ENCODE data around the gene WWOX.

Gene WWOX

DNA sequence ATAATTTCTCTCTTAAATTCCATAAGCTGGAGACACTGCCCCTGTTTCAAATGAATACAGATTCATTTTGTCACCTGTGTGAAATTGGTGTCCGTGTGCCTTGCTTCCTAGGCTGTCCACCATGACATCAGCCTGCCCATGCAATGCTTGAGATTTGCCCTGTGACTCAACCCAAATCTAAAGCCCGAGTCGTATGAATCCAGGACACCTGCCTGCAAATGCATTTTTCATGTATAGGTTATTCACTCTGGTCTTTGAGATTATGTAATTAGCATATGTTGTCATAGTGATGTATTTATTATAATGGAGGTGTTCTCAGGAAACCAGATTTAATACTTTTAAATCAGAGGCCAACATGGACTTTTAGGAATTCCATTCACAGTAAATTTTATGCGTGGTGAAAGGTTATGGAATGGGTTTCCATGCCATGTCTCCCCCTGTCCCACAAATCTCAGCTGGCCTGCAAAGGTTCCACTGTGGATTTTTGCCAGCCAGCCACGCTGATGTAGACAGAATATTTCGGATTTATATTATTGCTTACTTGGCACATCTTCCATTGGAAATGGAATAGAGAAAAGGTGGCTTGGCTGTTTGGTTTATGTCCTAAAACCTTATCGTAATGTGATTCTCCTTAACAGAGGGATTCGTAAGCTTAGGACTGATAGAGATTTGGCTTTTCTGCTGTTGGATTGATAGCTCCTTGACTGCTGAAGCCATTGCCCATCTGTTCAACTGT is 551.1 kb downstream of the WWOX start:
- Mint-ChIP-seq H3K4me3 (no peak overlapping the region), H3K4me1 (no peaks in the 10 kb centered on the region), H3K27me3 (no peaks in the 10 kb centered on the region), H3K9me3 (no peaks in the 10 kb centered on the region), H3K36me3 (peaks cover 4% of the 10 kb centered on the region), H3K27ac (no peak overlapping the region)
- DNase-seq (ENCODE audit: low spot score in 2 of 2) (no peak), ATAC-seq (ENCODE audit: low read depth) (no peak)

DNA sequence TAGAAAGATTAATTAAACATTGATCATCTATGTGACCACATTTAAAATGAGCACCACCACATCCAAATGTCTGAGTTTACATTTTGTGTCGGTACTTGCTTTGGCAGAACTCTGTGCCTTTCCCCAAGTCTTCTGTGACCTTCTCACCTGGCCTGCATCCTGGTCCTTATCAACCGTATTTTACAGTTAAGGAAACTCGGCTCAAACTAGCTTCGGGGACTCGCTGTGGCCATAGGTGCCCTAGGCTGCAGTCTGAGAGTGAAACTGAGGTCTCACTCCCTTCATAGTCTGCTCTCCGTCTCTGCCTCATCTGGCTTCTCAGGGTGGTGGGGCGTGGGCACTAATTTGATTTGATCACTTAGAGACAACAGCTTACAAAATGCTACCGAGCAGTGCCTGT is 555.5 kb downstream of the WWOX start:
- Mint-ChIP-seq H3K36me3 (no peaks in the 10 kb centered on the region), H3K4me1 (peaks cover 2% of the 10 kb centered on the region), H3K27ac (no peak overlapping the region), H3K27me3 (no peaks in the 10 kb centered on the region), H3K4me3 (no peak overlapping the region), H3K9me3 (no peaks in the 10 kb centered on the region)
- DNase-seq (ENCODE audit: low spot score in 2 of 2) (no peak), ATAC-seq (ENCODE audit: low read depth) (no peak)

DNA sequence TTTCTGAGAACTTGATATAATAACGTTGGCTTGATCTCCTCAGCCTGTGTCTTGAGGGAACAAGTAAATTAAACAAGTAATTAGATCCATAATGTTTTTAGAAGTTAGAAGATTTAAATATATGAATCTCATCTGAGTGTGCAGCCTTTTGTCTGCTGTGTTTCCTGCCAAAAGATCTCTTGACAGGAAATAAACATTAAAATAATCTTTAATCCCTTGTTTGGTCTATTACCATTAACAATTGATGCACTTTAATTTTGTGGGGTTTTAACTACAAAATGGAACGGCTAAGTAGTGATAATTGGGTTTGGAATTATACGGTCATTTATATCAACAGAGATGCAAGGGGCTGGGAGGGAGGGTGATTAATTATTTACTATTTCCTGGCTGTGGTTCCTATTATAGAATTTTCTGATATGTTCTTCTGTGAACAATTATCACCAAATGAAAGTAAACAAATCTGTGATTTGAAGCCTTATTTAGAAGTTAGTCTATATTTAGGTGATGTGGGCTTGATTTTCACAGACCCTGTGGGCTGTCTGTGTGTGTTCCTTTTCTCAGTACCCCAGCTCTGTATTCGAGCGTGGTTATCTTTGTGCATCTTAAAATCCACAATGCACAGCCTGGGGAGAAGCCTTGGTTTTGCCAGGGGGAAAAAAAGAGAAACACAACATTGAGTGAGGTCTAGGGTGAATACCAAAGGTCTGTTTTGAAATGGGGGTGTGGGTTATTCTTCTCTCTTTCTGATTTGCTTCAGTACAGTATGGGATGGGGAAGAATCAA is 556.1 kb downstream of the WWOX start:
- DNase-seq (ENCODE audit: low spot score in 2 of 2) (no peak), ATAC-seq (ENCODE audit: low read depth) (no peak)
- Mint-ChIP-seq H3K4me1 (peaks cover 2% of the 10 kb centered on the region), H3K4me3 (no peak overlapping the region), H3K36me3 (no peaks in the 10 kb centered on the region), H3K27me3 (no peaks in the 10 kb centered on the region), H3K27ac (no peak overlapping the region), H3K9me3 (no peaks in the 10 kb centered on the region)

DNA sequence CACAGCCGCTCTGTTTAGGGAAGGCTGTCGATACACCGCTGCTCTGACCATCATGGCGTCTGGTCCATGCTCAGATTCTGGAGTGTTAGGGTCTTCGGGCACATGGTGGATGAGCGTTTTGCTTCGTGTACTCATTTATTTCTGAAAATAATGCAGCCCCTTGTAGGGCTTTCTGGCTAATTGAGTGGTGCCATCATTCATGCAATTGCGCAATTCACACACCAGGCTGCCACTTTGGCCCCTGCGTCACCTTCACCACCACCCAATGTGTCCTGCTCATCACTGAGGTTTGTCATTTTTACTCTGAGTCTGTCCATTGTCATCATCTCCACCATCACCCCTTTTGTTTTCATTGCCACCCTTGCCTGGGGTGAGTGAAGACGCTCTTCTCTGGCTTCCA is 557.4 kb downstream of the WWOX start:
- DNase-seq (ENCODE audit: low spot score in 2 of 2), result no peak
- Mint-ChIP-seq H3K9me3 (no peaks in the 10 kb centered on the region), H3K4me1 (peaks cover 2% of the 10 kb centered on the region), H3K27me3 (peaks cover 2% of the 10 kb centered on the region), H3K27ac (no peak overlapping the region), H3K4me3 (no peak overlapping the region), H3K36me3 (no peaks in the 10 kb centered on the region)
- no peak for ATAC-seq (ENCODE audit: low read depth)

DNA sequence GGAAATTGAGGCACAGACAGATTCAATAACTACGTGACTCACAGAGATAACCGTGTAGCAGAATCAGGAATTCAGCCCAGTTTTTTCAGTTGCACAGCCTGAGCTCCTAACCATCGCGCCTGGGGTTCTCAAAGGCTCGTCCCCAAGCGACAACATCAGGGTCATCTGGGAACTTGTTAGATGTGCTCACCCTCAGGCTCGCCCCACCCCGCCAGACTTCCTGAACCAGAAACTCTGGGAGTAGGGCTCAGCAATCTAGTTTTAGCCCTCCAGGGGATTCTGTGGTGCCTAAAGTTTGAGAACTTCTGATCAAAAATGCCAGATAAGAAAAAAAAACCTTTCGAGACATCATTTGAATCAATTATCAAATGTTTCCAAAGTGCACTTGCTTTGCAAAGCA is 559.8 kb downstream of the WWOX start:
- Mint-ChIP-seq H3K27me3 (peaks cover 3% of the 10 kb centered on the region), H3K9me3 (no peaks in the 10 kb centered on the region), H3K4me3 (no peak overlapping the region), H3K36me3 (no peaks in the 10 kb centered on the region), H3K4me1 (peaks cover 2% of the 10 kb centered on the region), H3K27ac (no peak overlapping the region)
- DNase-seq (ENCODE audit: low spot score in 2 of 2) (no peak), ATAC-seq (ENCODE audit: low read depth) (no peak)

DNA sequence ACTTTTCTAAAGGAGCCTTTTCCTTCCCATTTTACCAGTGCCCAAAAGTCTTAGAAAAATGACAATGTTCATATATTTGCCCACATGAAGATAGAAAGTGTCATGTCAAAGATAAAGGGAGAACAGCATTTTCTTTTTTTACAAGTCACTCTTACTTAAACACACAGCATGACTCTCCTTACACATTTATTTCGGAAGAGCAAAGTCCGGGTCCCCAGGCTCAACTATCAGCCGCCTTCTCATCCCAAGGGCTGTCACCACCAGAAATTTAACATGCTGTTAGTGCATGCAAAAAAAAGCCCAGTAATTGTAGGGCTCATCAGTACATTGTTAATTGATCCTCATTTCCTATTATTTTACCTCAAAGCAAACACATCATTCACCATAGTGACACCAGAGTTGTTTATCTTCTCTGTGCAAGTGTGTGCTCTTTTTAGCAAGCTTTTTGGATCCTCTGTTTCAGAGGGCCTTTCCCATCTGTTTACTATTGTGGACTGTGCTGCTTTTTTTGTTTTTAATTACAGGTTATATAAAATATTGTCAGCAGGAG is 560.3 kb downstream of the WWOX start:
- Mint-ChIP-seq H3K4me1 (peaks cover 2% of the 10 kb centered on the region), H3K27ac (no peak overlapping the region), H3K9me3 (no peaks in the 10 kb centered on the region), H3K4me3 (no peak overlapping the region), H3K36me3 (no peaks in the 10 kb centered on the region), H3K27me3 (peaks cover 3% of the 10 kb centered on the region)
- DNase-seq (ENCODE audit: low spot score in 2 of 2) (no peak), ATAC-seq (ENCODE audit: low read depth) (no peak)

DNA sequence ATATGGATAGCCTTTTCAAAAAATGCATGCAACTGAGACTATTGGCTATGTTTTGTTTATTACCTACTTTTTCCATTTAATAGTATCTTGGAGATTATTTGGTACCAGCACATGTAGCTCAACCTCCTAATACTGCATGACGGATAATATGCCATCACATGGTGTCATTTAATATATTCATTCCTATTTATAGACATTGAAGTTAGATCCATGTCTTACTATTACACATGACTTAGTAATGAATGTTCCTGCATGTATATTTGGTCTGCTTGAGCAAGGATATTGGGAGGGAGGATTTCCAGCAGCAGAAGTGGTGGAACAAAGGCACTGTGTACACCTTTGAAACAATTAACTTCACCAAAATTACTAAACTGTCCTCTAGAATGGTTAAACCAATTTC is 561.3 kb downstream of the WWOX start:
- no peak overlapping the region for H3K27ac Mint-ChIP-seq
- no peaks in the 10 kb centered on the region for H3K9me3 Mint-ChIP-seq
- DNase-seq (ENCODE audit: low spot score in 2 of 2) (no peak), ATAC-seq (ENCODE audit: low read depth) (no peak)
- no peaks in the 10 kb centered on the region for H3K36me3 Mint-ChIP-seq
- peaks cover 3% of the 10 kb centered on the region for H3K27me3 Mint-ChIP-seq
- H3K4me1 Mint-ChIP-seq, result peaks cover 2% of the 10 kb centered on the region
- no peak overlapping the region for H3K4me3 Mint-ChIP-seq

DNA sequence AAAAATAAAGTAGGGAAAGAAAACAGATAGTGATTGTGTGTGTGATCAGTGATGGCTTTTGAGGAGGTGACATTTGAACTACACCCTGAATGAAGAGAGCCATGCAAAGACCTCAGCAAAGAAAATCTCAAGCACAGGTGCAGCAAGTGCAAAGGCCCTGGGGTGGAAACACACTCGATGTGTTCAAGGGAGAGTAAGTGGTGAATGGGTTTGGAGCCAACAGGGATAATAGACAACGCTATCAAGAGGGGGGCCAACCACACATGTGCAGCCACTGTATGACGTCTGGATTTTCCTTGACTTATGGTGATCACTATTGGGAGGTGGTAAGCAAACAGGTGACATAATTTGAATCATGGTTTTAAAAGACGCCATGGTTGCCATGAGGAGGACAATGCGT is 564.2 kb downstream of the WWOX start:
- DNase-seq (ENCODE audit: low spot score in 2 of 2) (no peak), ATAC-seq (ENCODE audit: low read depth) (no peak)
- Mint-ChIP-seq H3K27ac (no peak overlapping the region), H3K27me3 (peaks cover 3% of the 10 kb centered on the region), H3K4me3 (no peak overlapping the region), H3K36me3 (no peaks in the 10 kb centered on the region), H3K4me1 (peaks cover 5% of the 10 kb centered on the region), H3K9me3 (no peaks in the 10 kb centered on the region)

DNA sequence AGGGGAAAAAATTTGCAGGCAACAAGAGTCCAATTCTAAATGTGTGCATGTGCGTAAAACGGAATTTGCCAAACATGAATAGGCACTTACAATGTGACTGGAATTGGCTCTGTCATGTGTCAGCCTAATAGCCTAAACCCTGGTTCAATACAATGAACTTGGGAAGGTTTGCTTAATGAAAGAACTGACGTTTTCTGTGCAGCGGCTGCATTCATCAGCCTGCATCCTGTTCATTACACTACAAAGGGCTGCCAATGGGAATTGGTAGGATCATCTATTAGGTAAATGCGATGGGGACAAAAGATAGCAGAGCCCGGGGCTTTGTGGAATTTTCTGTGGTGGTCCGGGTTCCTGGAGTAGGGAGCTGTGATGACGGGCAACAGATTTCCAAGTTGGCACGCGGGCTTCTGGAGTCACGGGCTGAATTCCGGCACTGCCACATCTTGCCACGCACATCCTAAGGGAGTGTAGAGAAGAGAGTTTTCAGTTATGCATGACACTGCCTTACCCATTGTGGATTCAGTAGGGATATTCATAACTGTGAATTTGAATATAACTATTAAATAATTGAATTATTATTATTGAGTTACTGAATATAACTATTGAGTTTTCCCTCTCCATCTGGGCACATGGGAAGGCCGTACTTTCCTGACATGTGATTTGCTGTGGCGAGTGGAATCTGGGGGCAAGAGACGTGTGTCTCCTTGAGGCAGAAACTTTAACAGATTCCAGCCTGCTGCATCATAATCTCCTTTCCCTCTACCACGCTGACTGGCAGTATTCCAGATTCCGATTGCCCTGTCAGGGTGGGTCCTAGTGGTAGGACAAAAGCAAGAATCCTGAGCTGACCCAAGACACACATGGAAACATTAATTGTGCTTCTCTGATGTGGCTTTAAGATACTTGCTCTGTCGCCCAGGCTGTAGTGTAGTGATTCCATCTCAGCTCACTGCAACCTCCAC is 565.6 kb downstream of the WWOX start:
- H3K27me3 Mint-ChIP-seq, result peaks cover 3% of the 10 kb centered on the region
- no peak for DNase-seq (ENCODE audit: low spot score in 2 of 2)
- no peak overlapping the region for H3K4me3 Mint-ChIP-seq
- no peaks in the 10 kb centered on the region for H3K36me3 Mint-ChIP-seq
- H3K9me3 Mint-ChIP-seq, result no peaks in the 10 kb centered on the region
- H3K4me1 Mint-ChIP-seq, result peaks cover 2% of the 10 kb centered on the region
- ATAC-seq (ENCODE audit: low read depth), result no peak
- H3K27ac Mint-ChIP-seq, result no peak overlapping the region

DNA sequence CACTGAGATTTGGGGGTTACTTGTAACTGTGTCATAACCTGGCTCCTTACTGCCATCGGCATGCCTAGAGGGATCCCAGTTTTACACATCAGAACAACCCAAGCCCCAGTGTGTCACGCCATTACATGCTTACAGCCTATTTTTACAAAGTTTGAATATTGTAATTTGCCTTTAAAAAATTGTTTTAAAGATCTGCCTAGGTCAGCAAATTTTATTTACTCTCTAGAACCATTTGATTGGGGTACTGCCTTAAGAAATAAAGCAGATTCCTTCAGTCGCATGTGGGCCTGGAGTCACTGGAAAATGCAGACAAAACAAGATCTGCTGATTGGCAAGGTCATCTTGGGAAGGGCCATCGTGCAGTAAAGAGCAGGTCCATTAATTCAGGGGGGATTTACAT is 566.9 kb downstream of the WWOX start:
- no peak overlapping the region for H3K27ac Mint-ChIP-seq
- H3K4me1 Mint-ChIP-seq, result peaks cover 2% of the 10 kb centered on the region
- H3K4me3 Mint-ChIP-seq, result no peak overlapping the region
- ATAC-seq (ENCODE audit: low read depth) (no peak), DNase-seq (ENCODE audit: low spot score in 2 of 2) (no peak)
- H3K36me3 Mint-ChIP-seq, result no peaks in the 10 kb centered on the region
- H3K27me3 Mint-ChIP-seq, result peaks cover 3% of the 10 kb centered on the region
- no peaks in the 10 kb centered on the region for H3K9me3 Mint-ChIP-seq

DNA sequence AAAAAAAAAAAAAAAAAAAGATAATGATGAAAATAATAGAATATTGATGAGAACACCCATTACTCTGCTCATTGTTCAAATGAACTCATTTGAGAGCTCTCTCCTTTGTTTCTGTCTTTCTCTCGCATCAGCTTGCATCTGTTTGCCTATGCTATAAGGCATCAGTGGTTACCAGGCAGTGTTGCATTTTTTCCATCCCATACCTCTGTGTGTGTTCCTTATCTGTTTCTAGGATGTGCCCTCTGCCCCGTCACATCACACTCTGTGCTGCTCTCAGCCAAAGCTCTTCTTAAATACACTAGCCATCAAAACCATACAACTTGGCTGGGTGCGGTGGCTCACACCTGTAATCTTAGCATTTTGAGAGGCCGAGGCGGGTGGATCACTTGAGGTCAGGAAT is 568.2 kb downstream of the WWOX start:
- Mint-ChIP-seq H3K9me3 (no peaks in the 10 kb centered on the region), H3K27ac (no peak overlapping the region), H3K4me1 (peaks cover 2% of the 10 kb centered on the region), H3K4me3 (no peak overlapping the region), H3K36me3 (no peaks in the 10 kb centered on the region), H3K27me3 (no peaks in the 10 kb centered on the region)
- DNase-seq (ENCODE audit: low spot score in 2 of 2) (no peak), ATAC-seq (ENCODE audit: low read depth) (no peak)

DNA sequence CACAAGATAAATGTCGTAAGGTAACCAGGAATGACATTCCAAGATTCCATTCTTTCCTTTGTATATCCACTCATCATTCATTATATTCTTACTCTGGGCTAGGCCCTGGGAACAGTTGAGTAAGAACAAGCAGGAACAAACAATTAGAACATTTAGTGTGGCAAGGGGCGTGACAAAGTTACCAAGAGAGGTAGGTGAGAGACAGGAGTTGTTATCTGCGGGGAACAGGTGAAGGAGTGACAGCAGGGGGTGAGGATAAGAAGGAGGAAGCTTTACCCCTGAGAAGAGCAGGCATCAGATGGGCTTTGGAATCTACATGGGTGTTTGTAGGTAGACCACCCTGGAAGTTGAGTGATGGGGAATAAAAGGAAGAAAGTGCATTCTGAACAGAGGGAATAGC is 568.9 kb downstream of the WWOX start:
- H3K4me3 Mint-ChIP-seq, result no peak overlapping the region
- H3K4me1 Mint-ChIP-seq, result peaks cover 2% of the 10 kb centered on the region
- no peak for DNase-seq (ENCODE audit: low spot score in 2 of 2)
- H3K9me3 Mint-ChIP-seq, result no peaks in the 10 kb centered on the region
- no peaks in the 10 kb centered on the region for H3K36me3 Mint-ChIP-seq
- H3K27ac Mint-ChIP-seq, result no peak overlapping the region
- no peaks in the 10 kb centered on the region for H3K27me3 Mint-ChIP-seq
- ATAC-seq (ENCODE audit: low read depth), result no peak

DNA sequence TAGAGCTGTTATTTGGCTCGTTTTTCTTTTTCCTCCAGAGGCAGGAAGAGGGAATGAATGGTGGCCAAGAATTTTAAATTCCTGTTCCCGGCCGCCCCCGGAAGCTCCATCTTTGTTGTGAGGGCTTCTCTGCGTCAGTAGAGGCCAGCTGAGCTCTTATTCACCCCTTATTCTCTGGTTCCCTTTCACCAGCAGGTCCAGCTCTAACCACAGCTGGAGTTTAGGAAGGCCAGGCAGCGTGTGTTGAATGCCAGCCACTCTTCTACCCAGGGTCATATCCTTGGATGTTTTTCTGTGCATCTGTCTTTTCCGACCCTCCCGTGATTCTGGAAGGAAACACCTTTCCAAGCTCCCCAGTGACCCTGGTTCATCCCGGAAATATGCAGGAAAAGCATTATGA is 570.5 kb downstream of the WWOX start:
- Mint-ChIP-seq H3K9me3 (no peaks in the 10 kb centered on the region), H3K4me3 (no peak overlapping the region), H3K4me1 (peaks cover 2% of the 10 kb centered on the region), H3K27ac (no peak overlapping the region), H3K36me3 (no peaks in the 10 kb centered on the region), H3K27me3 (no peaks in the 10 kb centered on the region)
- DNase-seq (ENCODE audit: low spot score in 2 of 2), result no peak
- ATAC-seq (ENCODE audit: low read depth), result no peak
